Smooth muscle cell (in vitro differentiated cells): ENCODE data around the gene DYTN. TPM values are rescaled to one million over a fixed set of nuclear protein-coding genes. Genes with fewer than 3 reads are reported as not detected.

Source experiments
- DNase-seq: peaks from one replicate; lab custom pipeline; 2025; ENCODE audit not compliant: unreplicated experiment; lab: John Stamatoyannopoulos, UW
- H2AFZ ChIP-seq: fragments of 200-600 bp; sonication (generic); 2 replicates; pipeline ENCODE4 v1.6.0; 2016; ENCODE audit warnings: antibody characterized with exemption, low read depth, mild to moderate bottlenecking
- H3F3A ChIP-seq: fragments of 200-600 bp; sonication (generic); 2 replicates; pipeline ENCODE4 v1.6.0; 2017; ENCODE audit warnings: antibody characterized with exemption, low read depth
- H3K27ac ChIP-seq: fragments of 200-600 bp; sonication (generic); 2 replicates; pipeline ENCODE4 v1.5.1; 2016; ENCODE audit warnings: low read depth, mild to moderate bottlenecking
- H3K27me3 ChIP-seq: fragments of 200-600 bp; sonication (generic); 2 replicates; pipeline ENCODE4 v1.6.1; 2016; ENCODE audit warnings: low read depth, mild to moderate bottlenecking
- H3K36me3 ChIP-seq: fragments of 200-600 bp; sonication (generic); 2 replicates; pipeline ENCODE4 v1.5.1; 2016; ENCODE audit warnings: low read depth
- H3K4me1 ChIP-seq: fragments of 200-600 bp; sonication (generic); 2 replicates; pipeline ENCODE4 v1.5.1; 2016; ENCODE audit warnings: low read depth
- H3K4me2 ChIP-seq: fragments of 200-600 bp; sonication (generic); 2 replicates; pipeline ENCODE4 v1.6.0; 2016; ENCODE audit warnings: mild to moderate bottlenecking
- H3K4me3 ChIP-seq: fragments of 200-600 bp; sonication (generic); 2 replicates; pipeline ENCODE4 v1.5.1; 2016; ENCODE audit warnings: mild to moderate bottlenecking
- H3K79me2 ChIP-seq: fragments of 200-600 bp; sonication (generic); 2 replicates; pipeline ENCODE4 v1.6.0; 2016; ENCODE audit warnings: low read depth, mild to moderate bottlenecking
- H3K9ac ChIP-seq: fragments of 200-600 bp; sonication (generic); 2 replicates; pipeline ENCODE4 v1.6.0; 2016; ENCODE audit warnings: low read depth
- H3K9me3 ChIP-seq: fragments of 200-600 bp; sonication (generic); replicated peaks from 2 replicates; pipeline ENCODE4 v1.5.1; 2016; ENCODE audit warnings: low read depth
- H4K20me1 ChIP-seq: fragments of 200-600 bp; sonication (generic); 2 replicates; pipeline ENCODE4 v1.6.0; 2016; ENCODE audit warnings: low read depth
- WGBS: methylation state at CpG from one replicate; pipeline ENCODE4 v1.1.7; 2016; ENCODE audit warnings: low lambda C conversion rate; 5-methylcytosine and 5-hydroxymethylcytosine counted together
- polyA plus RNA-seq: library from polyadenylated mRNA; unstranded; fragments of >200 nt; fragmentation: Nextera tagmentation; extraction: Ambion mirVana; gene quantifications from 2 replicates; pipeline ENCODE4 v1.2.1, GENCODE V29; 2016
- total RNA-seq: library from RNA; depleted of rRNA; stranded (reverse); fragments of >200 nt; gene quantifications from 2 replicates; pipeline ENCODE4 v1.2.3, GENCODE V29; 2014
- TF ChIP-seq, protein P1 (sequence below): fragments of 200-600 bp; sonication (generic); IDR thresholded peaks from 2 replicates; pipeline ENCODE4 v1.5.1; 2017; ENCODE audit warnings: borderline replicate concordance, mild to moderate bottlenecking, antibody characterized with exemption; ENCODE audit not compliant: insufficient read depth, poor library complexity, severe bottlenecking

The DYTN gene
- total and polyA plus RNA-seq, 2 experiments from 2014 or later = not detected

DNA sequence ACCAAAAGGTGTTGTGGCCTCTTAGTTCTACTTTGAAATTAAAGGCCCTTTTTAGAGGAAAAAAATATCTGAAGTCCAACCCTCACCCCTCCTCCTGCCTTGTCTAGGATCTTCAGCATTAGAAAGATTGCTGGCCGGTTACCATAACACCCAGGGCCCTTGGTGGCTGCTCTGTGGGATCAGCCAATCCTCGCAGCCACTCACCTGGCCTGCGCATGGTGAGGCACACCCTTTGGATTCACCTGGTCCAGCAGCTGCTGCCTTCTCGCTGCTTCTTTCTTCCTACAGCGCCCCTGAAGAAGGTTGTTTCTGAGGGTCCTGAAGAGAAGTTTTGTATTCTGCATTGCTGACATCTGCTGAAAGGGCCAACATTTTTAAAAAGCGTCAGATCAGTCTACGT, 25.2 kb downstream of the DYTN start:
- no peak for DNase-seq
- no peaks in the 10 kb centered on the region for H3K79me2 ChIP-seq
- TF ChIP-seq, protein P1, sequence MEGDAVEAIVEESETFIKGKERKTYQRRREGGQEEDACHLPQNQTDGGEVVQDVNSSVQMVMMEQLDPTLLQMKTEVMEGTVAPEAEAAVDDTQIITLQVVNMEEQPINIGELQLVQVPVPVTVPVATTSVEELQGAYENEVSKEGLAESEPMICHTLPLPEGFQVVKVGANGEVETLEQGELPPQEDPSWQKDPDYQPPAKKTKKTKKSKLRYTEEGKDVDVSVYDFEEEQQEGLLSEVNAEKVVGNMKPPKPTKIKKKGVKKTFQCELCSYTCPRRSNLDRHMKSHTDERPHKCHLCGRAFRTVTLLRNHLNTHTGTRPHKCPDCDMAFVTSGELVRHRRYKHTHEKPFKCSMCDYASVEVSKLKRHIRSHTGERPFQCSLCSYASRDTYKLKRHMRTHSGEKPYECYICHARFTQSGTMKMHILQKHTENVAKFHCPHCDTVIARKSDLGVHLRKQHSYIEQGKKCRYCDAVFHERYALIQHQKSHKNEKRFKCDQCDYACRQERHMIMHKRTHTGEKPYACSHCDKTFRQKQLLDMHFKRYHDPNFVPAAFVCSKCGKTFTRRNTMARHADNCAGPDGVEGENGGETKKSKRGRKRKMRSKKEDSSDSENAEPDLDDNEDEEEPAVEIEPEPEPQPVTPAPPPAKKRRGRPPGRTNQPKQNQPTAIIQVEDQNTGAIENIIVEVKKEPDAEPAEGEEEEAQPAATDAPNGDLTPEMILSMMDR = no peak

DNA sequence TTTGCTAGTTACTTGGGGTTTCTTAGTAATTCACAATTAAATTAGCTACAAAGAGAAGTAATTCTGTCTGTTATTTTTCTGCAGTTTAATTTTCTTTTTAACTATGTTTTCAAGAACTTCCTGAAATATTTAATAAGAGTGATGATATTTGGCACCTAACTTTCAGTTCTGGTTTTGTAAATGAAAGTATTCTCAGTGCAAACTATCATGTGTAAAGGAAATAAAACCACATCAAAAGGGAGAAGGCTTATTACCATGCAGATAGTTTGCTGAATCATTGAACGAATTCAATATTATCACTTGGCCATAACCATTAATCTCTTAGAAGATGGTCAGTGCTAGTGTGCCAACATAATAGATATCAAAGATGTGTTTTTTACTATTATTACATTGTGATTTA, 29.2 kb downstream of the DYTN start:
- Histone ChIP-seq H3K4me2 (no peak overlapping the region), H3K27ac (no peak overlapping the region), H3K9me3 (no peaks in the 10 kb centered on the region), H3K9ac (no peak overlapping the region), H3K4me1 (no peaks in the 10 kb centered on the region), H3F3A (no peaks in the 10 kb centered on the region), H3K4me3 (no peak overlapping the region), H3K79me2 (no peaks in the 10 kb centered on the region), H3K27me3 (peaks cover 9% of the 10 kb centered on the region), H3K36me3 (no peaks in the 10 kb centered on the region), H4K20me1 (no peaks in the 10 kb centered on the region), H2AFZ (no peak overlapping the region)
- DNase-seq = no peak
- TF ChIP-seq, protein P1 = no peak
- WGBS = 93% methylated on average over 1 of the region's 1 CpG

More for the DNA sequence above, 25.2 kb downstream of the DYTN start:
- 89% methylated on average over 7 of the region's 7 CpGs for WGBS
- Histone ChIP-seq H3K27ac (no peak overlapping the region), H2AFZ (no peak overlapping the region), H3K4me1 (no peaks in the 10 kb centered on the region), H3K4me3 (no peak overlapping the region), H3K9me3 (no peaks in the 10 kb centered on the region), H3K27me3 (peaks cover under 1% of the 10 kb centered on the region), H4K20me1 (no peaks in the 10 kb centered on the region), H3K9ac (no peak overlapping the region), H3K4me2 (no peak overlapping the region), H3F3A (no peaks in the 10 kb centered on the region), H3K36me3 (no peaks in the 10 kb centered on the region)

DNA sequence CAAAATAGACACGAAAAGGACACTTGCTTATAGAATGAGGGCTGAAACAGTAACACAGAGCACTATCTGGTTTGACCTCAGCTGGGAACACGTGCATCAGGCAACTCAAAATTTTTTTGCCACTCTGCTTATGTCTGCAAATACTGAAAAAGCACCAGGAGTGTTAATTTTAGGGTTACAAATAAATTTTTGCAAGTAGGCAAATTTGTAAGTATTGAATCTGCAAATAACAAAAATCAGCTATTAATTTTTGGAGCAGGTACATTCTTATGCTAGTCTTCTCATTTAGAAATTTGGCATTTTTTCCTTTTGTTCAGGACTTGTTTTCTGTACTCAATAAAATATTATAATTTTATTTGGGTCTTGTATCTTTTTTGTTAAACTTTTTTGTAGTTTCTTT, 29.7 kb downstream of the DYTN start:
- H2AFZ ChIP-seq = no peak overlapping the region

DNA sequence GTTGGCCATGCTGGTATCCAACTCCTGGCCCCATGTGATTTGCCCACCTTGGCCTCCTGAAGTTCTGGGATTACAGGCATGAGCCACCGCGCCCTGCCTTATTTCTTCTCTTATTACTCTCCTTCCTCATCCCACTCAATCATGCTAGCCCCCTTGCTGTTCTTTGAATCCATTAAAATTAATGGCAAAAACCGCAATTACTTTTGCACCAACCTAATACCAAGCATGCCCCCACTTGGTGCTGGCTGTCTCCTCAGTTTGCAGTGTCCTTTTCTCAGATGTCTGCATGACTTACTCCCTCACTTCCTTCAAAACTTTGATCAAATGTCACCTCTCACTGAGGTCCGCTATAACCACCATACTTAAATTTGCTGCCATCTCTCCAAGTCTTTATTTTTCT, 34.6 kb downstream of the DYTN start:
- WGBS = 95% methylated on average over 4 of the region's 4 CpGs
- no peaks in the 10 kb centered on the region for H4K20me1 ChIP-seq
- TF ChIP-seq, protein P1 = no peak
- peaks cover 9% of the 10 kb centered on the region for H3K27me3 ChIP-seq
- no peaks in the 10 kb centered on the region for H3K4me1 ChIP-seq
- H3K27ac ChIP-seq = no peak overlapping the region
- no peak overlapping the region for H3K4me2 ChIP-seq
- no peaks in the 10 kb centered on the region for H3F3A ChIP-seq
- H2AFZ ChIP-seq = no peak overlapping the region
- no peaks in the 10 kb centered on the region for H3K79me2 ChIP-seq
- DNase-seq = no peak
- no peaks in the 10 kb centered on the region for H3K36me3 ChIP-seq
- no peaks in the 10 kb centered on the region for H3K9me3 ChIP-seq
- H3K9ac ChIP-seq = no peak overlapping the region
- no peak overlapping the region for H3K4me3 ChIP-seq

More for the DNA sequence above, 29.7 kb downstream of the DYTN start:
- DNase-seq = no peak
- no peaks in the 10 kb centered on the region for H3K4me1 ChIP-seq
- no peak overlapping the region for H3K27ac ChIP-seq
- no peaks in the 10 kb centered on the region for H3K9me3 ChIP-seq
- H3K27me3 ChIP-seq = peaks cover 9% of the 10 kb centered on the region
- no peaks in the 10 kb centered on the region for H3K36me3 ChIP-seq
- no peak overlapping the region for H3K4me2 ChIP-seq
- no peak overlapping the region for H3K9ac ChIP-seq
- no peak overlapping the region for H3K4me3 ChIP-seq
- TF ChIP-seq, protein P1 = no peak
- WGBS = 73% methylated on average over 2 of the region's 2 CpGs
- H3F3A ChIP-seq = no peaks in the 10 kb centered on the region
- no peaks in the 10 kb centered on the region for H3K79me2 ChIP-seq
- no peaks in the 10 kb centered on the region for H4K20me1 ChIP-seq
